ENCODE results near the gene DNAJB14.

Gene DNAJB14

GRCh38 chr4:99945718-99946355 is 581 bp downstream of the DNAJB14 start:
- Histone ChIP-seq H3K27me3 (ENCODE audit: insufficient read depth, low read length, poor library complexity) (no peaks in the 10 kb centered on the region), H3K79me2 (ENCODE audit: insufficient read depth, low read length) (peaks cover 94% of the 10 kb centered on the region), H3K4me2 (ENCODE audit: insufficient read depth, low read length) (peak overlapping the region; percentile 91), H3K27ac (ENCODE audit: low read length) (peak overlapping the region; percentile 96), H3K36me3 (ENCODE audit: insufficient read depth, low read length) (peaks cover 38% of the 10 kb centered on the region), H2AFZ (ENCODE audit: low read depth, low read length) (peak overlapping the region; percentile 79), H4K20me1 (ENCODE audit: insufficient read depth, low read length) (peaks cover 32% of the 10 kb centered on the region), H3K4me3 (ENCODE audit: low read depth in 1 of 2, low read length in 2 of 2) (peak overlapping the region; percentile 69 to 76), H3K4me1 (ENCODE audit: insufficient read depth, low read length) (peaks cover 54% of the 10 kb centered on the region), H3K9me3 (ENCODE audit: insufficient read depth, low read length, severe bottlenecking) (no peaks in the 10 kb centered on the region), H3K9ac (ENCODE audit: low read depth, low read length) (peak overlapping the region; percentile 93)
- ATAC-seq (ENCODE audit: insufficient read depth, low read depth): peak; percentile 2; the same call in 2 of the 3 replicates
- no peak for DNase-seq
- no peak for TF ChIP-seq EZH2 (IDR thresholded peaks at IDR 0.05; ENCODE audit: borderline replicate concordance, low read depth, low read length, severe bottlenecking)
- TF ChIP-seq, protein P1, sequence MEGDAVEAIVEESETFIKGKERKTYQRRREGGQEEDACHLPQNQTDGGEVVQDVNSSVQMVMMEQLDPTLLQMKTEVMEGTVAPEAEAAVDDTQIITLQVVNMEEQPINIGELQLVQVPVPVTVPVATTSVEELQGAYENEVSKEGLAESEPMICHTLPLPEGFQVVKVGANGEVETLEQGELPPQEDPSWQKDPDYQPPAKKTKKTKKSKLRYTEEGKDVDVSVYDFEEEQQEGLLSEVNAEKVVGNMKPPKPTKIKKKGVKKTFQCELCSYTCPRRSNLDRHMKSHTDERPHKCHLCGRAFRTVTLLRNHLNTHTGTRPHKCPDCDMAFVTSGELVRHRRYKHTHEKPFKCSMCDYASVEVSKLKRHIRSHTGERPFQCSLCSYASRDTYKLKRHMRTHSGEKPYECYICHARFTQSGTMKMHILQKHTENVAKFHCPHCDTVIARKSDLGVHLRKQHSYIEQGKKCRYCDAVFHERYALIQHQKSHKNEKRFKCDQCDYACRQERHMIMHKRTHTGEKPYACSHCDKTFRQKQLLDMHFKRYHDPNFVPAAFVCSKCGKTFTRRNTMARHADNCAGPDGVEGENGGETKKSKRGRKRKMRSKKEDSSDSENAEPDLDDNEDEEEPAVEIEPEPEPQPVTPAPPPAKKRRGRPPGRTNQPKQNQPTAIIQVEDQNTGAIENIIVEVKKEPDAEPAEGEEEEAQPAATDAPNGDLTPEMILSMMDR (IDR thresholded peaks at IDR 0.05; ENCODE audit: borderline replicate concordance, extremely low read depth, low read length, poor library complexity, severe bottlenecking): peak; percentile 36

GRCh38 chr4:99943904-99944437 is 2.4 kb downstream of the DNAJB14 start:
- H3K9ac ChIP-seq (ENCODE audit: low read depth, low read length): no peak overlapping the region
- no peaks in the 10 kb centered on the region for H3K9me3 ChIP-seq (ENCODE audit: insufficient read depth, low read length, severe bottlenecking)
- H3K79me2 ChIP-seq (ENCODE audit: insufficient read depth, low read length): peaks cover 100% of the 10 kb centered on the region
- H2AFZ ChIP-seq (ENCODE audit: low read depth, low read length): no peak overlapping the region
- peak overlapping the region; percentile 91 for H3K4me2 ChIP-seq (ENCODE audit: insufficient read depth, low read length)
- H3K36me3 ChIP-seq (ENCODE audit: insufficient read depth, low read length): peaks cover 43% of the 10 kb centered on the region
- peak overlapping the region in 1 of 2 experiments; percentile 20; a peak in 2 of 4 replicates for H3K4me3 ChIP-seq (ENCODE audit: low read depth in 1 of 2, low read length in 2 of 2)
- TF ChIP-seq, protein P1 (IDR thresholded peaks at IDR 0.05; ENCODE audit: borderline replicate concordance, extremely low read depth, low read length, poor library complexity, severe bottlenecking): no peak
- TF ChIP-seq EZH2 (IDR thresholded peaks at IDR 0.05; ENCODE audit: borderline replicate concordance, low read depth, low read length, severe bottlenecking): no peak
- no peaks in the 10 kb centered on the region for H3K27me3 ChIP-seq (ENCODE audit: insufficient read depth, low read length, poor library complexity)
- H3K4me1 ChIP-seq (ENCODE audit: insufficient read depth, low read length): peaks cover 54% of the 10 kb centered on the region
- H3K27ac ChIP-seq (ENCODE audit: low read length): no peak overlapping the region
- ATAC-seq (ENCODE audit: insufficient read depth, low read depth) (no peak), DNase-seq (no peak)
- H4K20me1 ChIP-seq (ENCODE audit: insufficient read depth, low read length): peaks cover 34% of the 10 kb centered on the region

GRCh38 chr4:99938243-99938753 is 8.1 kb downstream of the DNAJB14 start:
- H3K9me3 ChIP-seq (ENCODE audit: insufficient read depth, low read length, severe bottlenecking): peaks cover 18% of the 10 kb centered on the region
- peaks cover 44% of the 10 kb centered on the region for H3K36me3 ChIP-seq (ENCODE audit: insufficient read depth, low read length)
- DNase-seq (no peak), ATAC-seq (ENCODE audit: insufficient read depth, low read depth) (0 out of 3 replicates have a peak, but pooled peaks have one; percentile 50)
- no peaks in the 10 kb centered on the region for H3K27me3 ChIP-seq (ENCODE audit: insufficient read depth, low read length, poor library complexity)
- H3K27ac ChIP-seq (ENCODE audit: low read length): no peak overlapping the region
- peaks cover 10% of the 10 kb centered on the region; the same call in 1 of the 2 replicates for H4K20me1 ChIP-seq (ENCODE audit: insufficient read depth, low read length)
- TF ChIP-seq, protein P1 (IDR thresholded peaks at IDR 0.05; ENCODE audit: borderline replicate concordance, extremely low read depth, low read length, poor library complexity, severe bottlenecking): no peak
- TF ChIP-seq EZH2 (IDR thresholded peaks at IDR 0.05; ENCODE audit: borderline replicate concordance, low read depth, low read length, severe bottlenecking): no peak
- H3K4me3 ChIP-seq (ENCODE audit: low read depth in 1 of 2, low read length in 2 of 2): no peak overlapping the region
- no peak overlapping the region for H2AFZ ChIP-seq (ENCODE audit: low read depth, low read length)
- H3K4me2 ChIP-seq (ENCODE audit: insufficient read depth, low read length): no peak overlapping the region
- peaks cover 7% of the 10 kb centered on the region for H3K4me1 ChIP-seq (ENCODE audit: insufficient read depth, low read length)
- H3K9ac ChIP-seq (ENCODE audit: low read depth, low read length): no peak overlapping the region
- H3K79me2 ChIP-seq (ENCODE audit: insufficient read depth, low read length): peaks cover 100% of the 10 kb centered on the region
